Activated B cell treated with CpG ODN at 0.5 μM for 24 hours (primary cell): ENCODE data around the gene HBQ1. TPM values are rescaled to one million over a fixed set of nuclear protein-coding genes. Genes with fewer than 3 reads are reported as not detected.

Experiments
- ATAC-seq: fragments of 200-7000 bp; cut with Tn5 transposase; one replicate; pipeline ENCODE4 v1.10.0; 2021; ENCODE audit warnings: low read depth, mild to moderate bottlenecking, moderate library complexity
- CTCF ChIA-PET: fragments of 350-600 bp; sonication (Branson Sonifier 250); formaldehyde crosslinking; loops from one replicate; lab custom pipeline; 2021; ENCODE audit warnings: antibody characterized with exemption; lab: Charles Lee
- POLR2A ChIA-PET: fragments of 350-600 bp; sonication (Branson Sonifier 250); formaldehyde crosslinking; loops from one replicate; lab custom pipeline; 2021; ENCODE audit warnings: antibody characterized with exemption; lab: Charles Lee
- DNase-seq: peaks from one replicate; pipeline ENCODE4 v3.0.0; 2022
- H3K27ac Mint-ChIP-seq: one replicate; pipeline ENCODE4 v1.8.0; 2020; ENCODE audit warnings: mixed read lengths
- H3K27me3 Mint-ChIP-seq: one replicate; pipeline ENCODE4 v1.8.0; 2021; ENCODE audit warnings: mixed read lengths
- H3K36me3 Mint-ChIP-seq: one replicate; pipeline ENCODE4 v1.8.0; 2021; ENCODE audit warnings: low read depth, mixed read lengths
- H3K4me1 Mint-ChIP-seq: one replicate; pipeline ENCODE4 v1.8.0; 2021; ENCODE audit warnings: mixed read lengths
- H3K4me3 Mint-ChIP-seq: one replicate; pipeline ENCODE4 v1.8.0; 2020; ENCODE audit warnings: mild to moderate bottlenecking, mixed read lengths
- H3K9me3 Mint-ChIP-seq: one replicate; pipeline ENCODE4 v1.8.0; 2020; ENCODE audit warnings: mixed read lengths
- intact Hi-C: fragments of 100-400 bp; cut with micrococcal nuclease; formaldehyde crosslinking; loops from one replicate; pipeline ENCODE4 v1.15.1; 2024
- total RNA-seq: library from RNA; stranded (reverse); gene quantifications from 2 replicates; pipeline ENCODE4 v1.2.3, GENCODE V29; 2022
- TF ChIP-seq, protein P1 (sequence below): fragments of 200-600 bp; IDR thresholded peaks from one replicate; pipeline ENCODE4 v1.8.0; 2022; ENCODE audit warnings: antibody characterized with exemption, mild to moderate bottlenecking

Gene HBQ1
- total RNA-seq: not detected in 2 replicates

- POLR2A ChIA-PET: interaction anchor here (1.6 kb wide), 1 partner anchor 48 kb away, joined by 4 read pairs; no protein-coding TSS in a partner anchor
- peaks cover 2% of the 10 kb centered on the region for H3K36me3 Mint-ChIP-seq
- H3K27me3 Mint-ChIP-seq: peaks cover 16% of the 10 kb centered on the region
- intact Hi-C loops: no loop called here
- DNase-seq (peak; percentile 45), ATAC-seq (no peak)
- no peaks in the 10 kb centered on the region for H3K9me3 Mint-ChIP-seq
- TF ChIP-seq, protein P1, sequence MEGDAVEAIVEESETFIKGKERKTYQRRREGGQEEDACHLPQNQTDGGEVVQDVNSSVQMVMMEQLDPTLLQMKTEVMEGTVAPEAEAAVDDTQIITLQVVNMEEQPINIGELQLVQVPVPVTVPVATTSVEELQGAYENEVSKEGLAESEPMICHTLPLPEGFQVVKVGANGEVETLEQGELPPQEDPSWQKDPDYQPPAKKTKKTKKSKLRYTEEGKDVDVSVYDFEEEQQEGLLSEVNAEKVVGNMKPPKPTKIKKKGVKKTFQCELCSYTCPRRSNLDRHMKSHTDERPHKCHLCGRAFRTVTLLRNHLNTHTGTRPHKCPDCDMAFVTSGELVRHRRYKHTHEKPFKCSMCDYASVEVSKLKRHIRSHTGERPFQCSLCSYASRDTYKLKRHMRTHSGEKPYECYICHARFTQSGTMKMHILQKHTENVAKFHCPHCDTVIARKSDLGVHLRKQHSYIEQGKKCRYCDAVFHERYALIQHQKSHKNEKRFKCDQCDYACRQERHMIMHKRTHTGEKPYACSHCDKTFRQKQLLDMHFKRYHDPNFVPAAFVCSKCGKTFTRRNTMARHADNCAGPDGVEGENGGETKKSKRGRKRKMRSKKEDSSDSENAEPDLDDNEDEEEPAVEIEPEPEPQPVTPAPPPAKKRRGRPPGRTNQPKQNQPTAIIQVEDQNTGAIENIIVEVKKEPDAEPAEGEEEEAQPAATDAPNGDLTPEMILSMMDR: no peak
- no peak within 1 kb of the TSS for H3K27ac Mint-ChIP-seq
- CTCF ChIA-PET: interaction anchor here (1.1 kb wide), 1 partner anchor 76 kb away, joined by 3 read pairs; no protein-coding TSS in a partner anchor
- peaks cover 10% of the 10 kb centered on the region for H3K4me1 Mint-ChIP-seq
- H3K4me3 Mint-ChIP-seq: peak within 1 kb of the TSS; percentile 28
These were observed at the start of gene HBQ1 for GRCh38 chr16:180101-180675. TSS of gene HBQ1 (plus strand) at chr16:180459. CDS start at chr16:180487, 28 bp downstream.

DNA sequence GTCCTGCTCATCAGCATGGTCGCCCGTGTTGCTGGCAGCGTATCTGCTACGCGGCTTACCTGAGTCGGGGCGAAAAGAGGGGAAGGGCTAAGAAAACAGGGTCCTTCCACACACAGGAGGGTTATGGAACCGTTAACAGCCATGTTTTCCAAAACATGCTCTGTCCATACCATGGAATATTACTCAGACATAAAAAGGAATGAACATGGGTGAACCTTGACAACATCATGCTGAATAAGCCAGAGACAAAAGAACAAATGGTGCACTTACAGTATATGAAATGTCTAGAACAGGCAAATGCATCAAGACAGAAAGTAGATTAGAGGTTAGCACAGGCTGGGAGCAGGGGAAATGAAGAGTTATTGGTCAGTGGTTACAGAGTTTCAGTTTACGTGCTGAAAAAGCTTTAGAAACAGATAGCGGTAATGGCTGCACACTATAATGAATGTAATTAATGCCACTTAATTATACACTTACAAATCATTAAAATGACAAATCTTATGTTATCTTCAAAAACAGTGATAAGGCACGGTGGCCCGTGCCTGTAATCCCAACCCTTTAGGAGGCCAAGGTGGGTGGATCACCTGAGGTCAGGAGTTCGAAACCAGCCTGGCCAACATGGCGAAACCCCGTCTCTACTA is 49.6 kb upstream of the HBQ1 start:
- intact Hi-C loops: no loop called here
- H3K9me3 Mint-ChIP-seq: no peaks in the 10 kb centered on the region
- no peaks in the 10 kb centered on the region for H3K27me3 Mint-ChIP-seq
- ChIA-PET CTCF (no interaction called here), POLR2A (no interaction called here)
- H3K4me1 Mint-ChIP-seq: peaks cover 1% of the 10 kb centered on the region
- ATAC-seq (no peak), DNase-seq (no peak)
- H3K27ac Mint-ChIP-seq: no peak overlapping the region
- H3K36me3 Mint-ChIP-seq: peaks cover 12% of the 10 kb centered on the region
- H3K4me3 Mint-ChIP-seq: no peak overlapping the region
- TF ChIP-seq, protein P1: no peak

GRCh38 chr16:132120-132519 is 48.1 kb upstream of the HBQ1 start:
- Mint-ChIP-seq H3K27me3 (no peaks in the 10 kb centered on the region), H3K4me1 (peaks cover 5% of the 10 kb centered on the region), H3K4me3 (no peak overlapping the region), H3K27ac (no peak overlapping the region), H3K36me3 (peaks cover 10% of the 10 kb centered on the region), H3K9me3 (no peaks in the 10 kb centered on the region)
- intact Hi-C loops: no loop called here
- ATAC-seq (no peak), DNase-seq (no peak)
- CTCF ChIA-PET: interaction anchor here (1.5 kb wide), 1 partner anchor 25 kb away, joined by 4 read pairs; no protein-coding TSS in a partner anchor
- TF ChIP-seq, protein P1: no peak
- POLR2A ChIA-PET: no interaction called here

GRCh38 chr16:133716-134115 is 46.5 kb upstream of the HBQ1 start:
- ChIA-PET CTCF (interaction anchor here (0.6 to 1.5 kb wide), 2 partner anchors 26 to 229 kb away, joined by 3 to 4 read pairs; no protein-coding TSS in a partner anchor), POLR2A (no interaction called here)
- TF ChIP-seq, protein P1: no peak
- H3K36me3 Mint-ChIP-seq: peaks cover 11% of the 10 kb centered on the region
- H3K27me3 Mint-ChIP-seq: no peaks in the 10 kb centered on the region
- DNase-seq (no peak), ATAC-seq (no peak)
- intact Hi-C loops: no loop called here
- no peak overlapping the region for H3K4me3 Mint-ChIP-seq
- H3K4me1 Mint-ChIP-seq: peaks cover 9% of the 10 kb centered on the region
- no peak overlapping the region for H3K27ac Mint-ChIP-seq
- no peaks in the 10 kb centered on the region for H3K9me3 Mint-ChIP-seq

GRCh38 chr16:138049-138417 is 42.2 kb upstream of the HBQ1 start:
- Mint-ChIP-seq H3K4me3 (peak overlapping the region; percentile 78), H3K36me3 (peaks cover 4% of the 10 kb centered on the region), H3K27me3 (no peaks in the 10 kb centered on the region), H3K4me1 (peaks cover 11% of the 10 kb centered on the region), H3K27ac (peak overlapping the region; percentile 50), H3K9me3 (no peaks in the 10 kb centered on the region)
- ATAC-seq (peak; percentile 23), DNase-seq (peak; percentile 39)
- TF ChIP-seq, protein P1: no peak
- POLR2A ChIA-PET: interaction anchor here (0.7 to 1.6 kb wide), 3 partner anchors 52 to 127 kb away, joined by 3 read pairs; no protein-coding TSS in a partner anchor
- CTCF ChIA-PET: interaction anchor here (1.9 kb wide), 1 partner anchor 20 kb away, joined by 5 read pairs; no protein-coding TSS in a partner anchor
- intact Hi-C loops: loop anchor here (2.0 to 5.0 kb wide), 3 partner anchors 59 to 389 kb away; partner anchors contain the start of genes CAPN15, FAM234A and MPG
